HEK293 (cell line): ENCODE data around the gene LHFPL5.

Source experiments
- CTCF ChIA-PET: fragments of 350-600 bp; formaldehyde crosslinking; extraction: SDS; loops from one replicate; lab custom pipeline; 2021; ENCODE audit warnings: antibody characterized with exemption; lab: Yijun Ruan, JAX
- POLR2A ChIA-PET: fragments of 300-600 bp; formaldehyde crosslinking; extraction: SDS; loops from one replicate; lab custom pipeline; 2020; ENCODE audit warnings: antibody characterized with exemption, inconsistent platforms; lab: Yijun Ruan, JAX
- H3K27ac ChIP-seq: fragments of 200-500 bp; sonication (Bioruptor generic); 2 replicates; pipeline ENCODE4 v1.5.1; 2014; ENCODE audit warnings: low read depth, low read length, control low read depth, inconsistent platforms; ENCODE audit errors: extremely low read depth
- H3K36me3 ChIP-seq, 2 experiments: fragments of 200-500 bp in 1 of 2; sonication (Bioruptor generic) in 1 of 2; 1 replicate in 1 of 2; 2 replicates in 1 of 2; pipeline ENCODE4 v1.5.1; 2014 to 2017; ENCODE audit warnings: inconsistent platforms in 2 of 2, low read length in 2 of 2; ENCODE audit not compliant: control insufficient read depth in 2 of 2, insufficient read depth in 1 of 2
- H3K4me1 ChIP-seq: fragments of 200-500 bp; sonication (Bioruptor generic); 2 replicates; pipeline ENCODE4 v1.5.1; 2014; ENCODE audit warnings: mild to moderate bottlenecking, low read length, inconsistent platforms; ENCODE audit not compliant: control insufficient read depth, insufficient read depth
- H3K4me3 ChIP-seq: 2 replicates; pipeline ENCODE4 v1.5.1; 2011; ENCODE audit warnings: low read depth, mild to moderate bottlenecking, control low read depth, low read length, moderate library complexity
- H3K9me3 ChIP-seq: fragments of 200-500 bp; sonication (Bioruptor generic); 2 replicates; pipeline ENCODE4 v1.5.1; 2014; ENCODE audit warnings: low read depth, low read length, inconsistent platforms; ENCODE audit not compliant: control insufficient read depth, insufficient read depth
- EGR2 ChIP-seq: fragments of 450-650 bp; formaldehyde crosslinking; IDR thresholded peaks from 2 replicates; pipeline ENCODE4 v1.5.1; 2016; ENCODE audit warnings: low read depth, missing biosample characterization, missing genetic modification characterization
- SCRT1 ChIP-seq: fragments of 450-650 bp; formaldehyde crosslinking; IDR thresholded peaks from 2 replicates; pipeline ENCODE4 v1.5.1; 2016; ENCODE audit warnings: missing biosample characterization, missing genetic modification characterization, borderline replicate concordance
- SCRT2 ChIP-seq: fragments of 450-650 bp; formaldehyde crosslinking; IDR thresholded peaks from 2 replicates; pipeline ENCODE4 v1.5.1; 2016; ENCODE audit warnings: missing biosample characterization, missing genetic modification characterization
- SETDB1 ChIP-seq: IDR thresholded peaks from one replicate; pipeline ENCODE4 v1.6.1; 2017; ENCODE audit warnings: mild to moderate bottlenecking, low read length, moderate library complexity, mixed read lengths; ENCODE audit not compliant: insufficient read length
- ZFP3 ChIP-seq: fragments of 450-650 bp; formaldehyde crosslinking; IDR thresholded peaks from 2 replicates; pipeline ENCODE4 v1.5.1; 2016; ENCODE audit warnings: low read depth, missing biosample characterization, missing genetic modification characterization
- ZNF146 ChIP-seq: fragments of 450-650 bp; formaldehyde crosslinking; IDR thresholded peaks from 2 replicates; pipeline ENCODE4 v1.5.1; 2016; ENCODE audit warnings: missing biosample characterization, missing genetic modification characterization
- ZNF18 ChIP-seq: fragments of 450-650 bp; formaldehyde crosslinking; IDR thresholded peaks from 2 replicates; pipeline ENCODE4 v1.5.1; 2016; ENCODE audit warnings: missing biosample characterization, missing genetic modification characterization
- ZNF184 ChIP-seq: fragments of 450-650 bp; IDR thresholded peaks from 2 replicates; pipeline ENCODE4 v1.5.1; 2018; ENCODE audit warnings: missing biosample characterization, mild to moderate bottlenecking, missing genetic modification characterization
- ZNF221 ChIP-seq: fragments of 450-650 bp; formaldehyde crosslinking; IDR thresholded peaks from 2 replicates; pipeline ENCODE4 v1.5.1; 2017; ENCODE audit warnings: missing biosample characterization, missing genetic modification characterization, borderline replicate concordance
- ZNF23 ChIP-seq: fragments of 450-650 bp; formaldehyde crosslinking; IDR thresholded peaks from 2 replicates; pipeline ENCODE4 v1.5.1; 2016; ENCODE audit warnings: missing biosample characterization, missing genetic modification characterization, borderline replicate concordance
- ZNF274 ChIP-seq, 2 experiments: fragments of 200-500 bp in 1 of 2; fragments of 450-650 bp in 1 of 2; sonication (Bioruptor generic) in 1 of 2; formaldehyde crosslinking in 1 of 2; IDR thresholded peaks; 2 replicates each; pipeline versions ENCODE4 v1.5.1 to v1.6.1; 2014 to 2016; ENCODE audit warnings: borderline replicate concordance in 1 of 2, inconsistent platforms in 1 of 2, low read length in 1 of 2, missing biosample characterization in 1 of 2, missing genetic modification characterization in 1 of 2
- ZNF366 ChIP-seq: fragments of 450-650 bp; formaldehyde crosslinking; conservative IDR thresholded peaks from 2 replicates; pipeline ENCODE4 v1.5.1; 2016; ENCODE audit warnings: missing biosample characterization, missing genetic modification characterization
- ZNF514 ChIP-seq: fragments of 450-650 bp; formaldehyde crosslinking; IDR thresholded peaks from 2 replicates; pipeline ENCODE4 v1.5.1; 2016; ENCODE audit warnings: missing biosample characterization, missing genetic modification characterization
- ZNF660 ChIP-seq: fragments of 450-650 bp; IDR thresholded peaks from 2 replicates; pipeline ENCODE4 v1.5.1; 2018; ENCODE audit warnings: missing biosample characterization, mild to moderate bottlenecking, missing genetic modification characterization
- ZNF747 ChIP-seq: fragments of 450-650 bp; formaldehyde crosslinking; IDR thresholded peaks from 2 replicates; pipeline ENCODE4 v1.5.1; 2016; ENCODE audit warnings: missing biosample characterization, missing genetic modification characterization
- ZNF776 ChIP-seq: fragments of 450-650 bp; formaldehyde crosslinking; IDR thresholded peaks from 2 replicates; pipeline ENCODE4 v1.5.0; 2017; ENCODE audit warnings: missing biosample characterization, missing genetic modification characterization, borderline replicate concordance
- ZNF777 ChIP-seq: fragments of 450-650 bp; formaldehyde crosslinking; IDR thresholded peaks from 2 replicates; pipeline ENCODE4 v1.5.1; 2017; ENCODE audit warnings: missing biosample characterization, missing genetic modification characterization, borderline replicate concordance
- ZNF830 ChIP-seq: fragments of 450-650 bp; IDR thresholded peaks from 2 replicates; pipeline ENCODE4 v1.5.0; 2018; ENCODE audit warnings: missing biosample characterization, missing genetic modification characterization, low read depth, mild to moderate bottlenecking, moderate library complexity
- ZSCAN18 ChIP-seq: fragments of 450-650 bp; formaldehyde crosslinking; IDR thresholded peaks from 2 replicates; pipeline ENCODE4 v1.5.1; 2016; ENCODE audit warnings: missing biosample characterization, missing genetic modification characterization
- TF ChIP-seq, protein P1 (sequence below): fragments of 450-650 bp; formaldehyde crosslinking; conservative IDR thresholded peaks from 2 replicates; pipeline ENCODE4 v1.5.1; 2016; ENCODE audit warnings: low read depth, missing biosample characterization, missing genetic modification characterization
- TF ChIP-seq, protein P2 (sequence below): fragments of 450-650 bp; formaldehyde crosslinking; IDR thresholded peaks from 2 replicates; pipeline ENCODE4 v1.5.1; 2016; ENCODE audit warnings: missing biosample characterization, missing genetic modification characterization

The LHFPL5 gene

DNA sequence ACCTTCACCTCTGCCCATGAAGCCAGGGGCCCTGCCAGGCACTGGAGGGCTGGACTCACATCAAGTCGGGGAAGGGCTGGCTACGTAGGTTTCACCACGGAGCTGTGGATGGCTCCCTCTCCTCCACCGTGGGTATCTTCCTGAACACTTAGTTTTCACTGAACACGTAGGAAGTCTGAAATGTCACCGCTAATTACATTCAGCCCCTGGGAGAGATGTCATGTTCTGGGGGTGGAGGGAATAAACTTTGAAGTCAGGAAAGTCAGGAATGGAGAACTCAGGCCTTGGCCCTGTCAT, 6.5 kb downstream of the LHFPL5 start:
- POLR2A ChIA-PET, result no interaction called here
- Histone ChIP-seq H3K4me1 (no peaks in the 10 kb centered on the region), H3K9me3 (no peaks in the 10 kb centered on the region), H3K4me3 (no peak overlapping the region), H3K36me3 (no peaks in the 10 kb centered on the region), H3K27ac (no peak overlapping the region)
- CTCF ChIA-PET, result no interaction called here
- TF ChIP-seq EGR2, result peak; percentile 22; the same call in 1 of the 2 replicates
- no peak; the same call in 1 of the 2 replicates for TF ChIP-seq ZNF366 (tag by site-specific recombination)

DNA sequence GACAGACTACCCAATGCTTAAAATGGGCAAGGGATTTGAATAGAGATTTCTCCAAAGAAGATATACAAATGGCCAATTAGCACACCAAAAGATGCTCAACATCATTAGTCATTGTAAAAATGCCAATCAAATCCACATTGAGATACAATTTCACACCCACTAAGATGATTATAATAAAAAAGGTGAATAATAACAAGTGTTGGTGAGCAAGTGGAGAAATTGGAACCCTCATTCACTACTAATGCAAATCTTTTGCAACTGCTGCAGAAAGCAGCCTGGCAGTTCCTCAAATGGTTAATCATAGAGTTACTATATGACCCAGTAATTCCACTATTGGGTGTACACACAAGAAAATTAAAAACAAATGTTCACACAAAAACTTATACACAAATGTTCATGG, 12.4 kb downstream of the LHFPL5 start:
- Histone ChIP-seq H3K4me1 (no peaks in the 10 kb centered on the region), H3K36me3 (no peaks in the 10 kb centered on the region), H3K27ac (no peak overlapping the region), H3K9me3 (no peaks in the 10 kb centered on the region), H3K4me3 (no peak overlapping the region)
- TF ChIP-seq ZNF184 (peak; percentile 100), ZNF747 (tag by site-specific recombination) (no peak)
- POLR2A ChIA-PET, result no interaction called here
- CTCF ChIA-PET, result no interaction called here

GRCh38 chr6:35823601-35824000, 18.4 kb downstream of the LHFPL5 start:
- H3K9me3 ChIP-seq, result no peaks in the 10 kb centered on the region
- CTCF ChIA-PET, result interaction anchor here (0.7 kb wide), 1 partner anchor 83 kb away, joined by 4 read pairs; no protein-coding TSS in a partner anchor
- no peak overlapping the region for H3K27ac ChIP-seq
- TF ChIP-seq ZFP3 (tag by site-specific recombination) (no peak), ZNF184 (no peak), ZNF776 (tag by site-specific recombination) (no peak), ZSCAN18 (tag by site-specific recombination) (no peak), ZNF830 (tag by site-specific recombination) (no peak), SETDB1 (no peak), ZNF23 (tag by site-specific recombination) (no peak), ZNF221 (tag by site-specific recombination) (no peak), ZNF274 (IDR thresholded peaks at IDR 0.05; ENCODE audit: low read length) (no peak), ZNF274 (tag by site-specific recombination; IDR thresholded peaks at IDR 0.05; ENCODE audit: borderline replicate concordance) (no peak), ZNF18 (no peak), SCRT1 (tag by site-specific recombination) (no peak), SCRT2 (no peak), ZNF514 (tag by site-specific recombination) (no peak), ZNF660 (no peak), ZNF777 (no peak), ZNF146 (tag by site-specific recombination) (no peak)
- TF ChIP-seq, protein P1, sequence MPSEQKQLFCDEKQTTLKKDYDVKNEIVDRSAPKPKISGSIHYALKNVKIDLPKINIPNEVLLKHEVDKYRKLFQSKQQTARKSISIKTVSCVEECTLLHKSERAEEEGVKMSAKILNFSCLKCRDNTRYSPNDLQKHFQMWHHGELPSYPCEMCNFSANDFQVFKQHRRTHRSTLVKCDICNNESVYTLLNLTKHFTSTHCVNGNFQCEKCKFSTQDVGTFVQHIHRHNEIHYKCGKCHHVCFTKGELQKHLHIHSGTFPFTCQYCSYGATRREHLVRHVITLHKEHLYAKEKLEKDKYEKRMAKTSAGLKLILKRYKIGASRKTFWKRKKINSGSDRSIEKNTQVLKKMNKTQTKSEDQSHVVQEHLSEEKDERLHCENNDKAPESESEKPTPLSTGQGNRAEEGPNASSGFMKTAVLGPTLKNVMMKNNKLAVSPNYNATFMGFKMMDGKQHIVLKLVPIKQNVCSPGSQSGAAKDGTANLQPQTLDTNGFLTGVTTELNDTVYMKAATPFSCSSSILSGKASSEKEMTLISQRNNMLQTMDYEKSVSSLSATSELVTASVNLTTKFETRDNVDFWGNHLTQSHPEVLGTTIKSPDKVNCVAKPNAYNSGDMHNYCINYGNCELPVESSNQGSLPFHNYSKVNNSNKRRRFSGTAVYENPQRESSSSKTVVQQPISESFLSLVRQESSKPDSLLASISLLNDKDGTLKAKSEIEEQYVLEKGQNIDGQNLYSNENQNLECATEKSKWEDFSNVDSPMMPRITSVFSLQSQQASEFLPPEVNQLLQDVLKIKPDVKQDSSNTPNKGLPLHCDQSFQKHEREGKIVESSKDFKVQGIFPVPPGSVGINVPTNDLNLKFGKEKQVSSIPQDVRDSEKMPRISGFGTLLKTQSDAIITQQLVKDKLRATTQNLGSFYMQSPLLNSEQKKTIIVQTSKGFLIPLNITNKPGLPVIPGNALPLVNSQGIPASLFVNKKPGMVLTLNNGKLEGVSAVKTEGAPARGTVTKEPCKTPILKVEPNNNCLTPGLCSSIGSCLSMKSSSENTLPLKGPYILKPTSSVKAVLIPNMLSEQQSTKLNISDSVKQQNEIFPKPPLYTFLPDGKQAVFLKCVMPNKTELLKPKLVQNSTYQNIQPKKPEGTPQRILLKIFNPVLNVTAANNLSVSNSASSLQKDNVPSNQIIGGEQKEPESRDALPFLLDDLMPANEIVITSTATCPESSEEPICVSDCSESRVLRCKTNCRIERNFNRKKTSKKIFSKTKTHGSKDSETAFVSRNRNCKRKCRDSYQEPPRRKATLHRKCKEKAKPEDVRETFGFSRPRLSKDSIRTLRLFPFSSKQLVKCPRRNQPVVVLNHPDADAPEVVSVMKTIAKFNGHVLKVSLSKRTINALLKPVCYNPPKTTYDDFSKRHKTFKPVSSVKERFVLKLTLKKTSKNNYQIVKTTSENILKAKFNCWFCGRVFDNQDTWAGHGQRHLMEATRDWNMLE (tag by site-specific recombination), result no peak
- TF ChIP-seq, protein P2, sequence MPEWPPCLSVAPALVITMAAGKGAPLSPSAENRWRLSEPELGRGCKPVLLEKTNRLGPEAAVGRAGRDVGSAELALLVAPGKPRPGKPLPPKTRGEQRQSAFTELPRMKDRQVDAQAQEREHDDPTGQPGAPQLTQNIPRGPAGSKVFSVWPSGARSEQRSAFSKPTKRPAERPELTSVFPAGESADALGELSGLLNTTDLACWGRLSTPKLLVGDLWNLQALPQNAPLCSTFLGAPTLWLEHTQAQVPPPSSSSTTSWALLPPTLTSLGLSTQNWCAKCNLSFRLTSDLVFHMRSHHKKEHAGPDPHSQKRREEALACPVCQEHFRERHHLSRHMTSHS (tag by site-specific recombination), result no peak
- TF ChIP-seq, all 188 proteins: peak for 0
- H3K4me3 ChIP-seq, result no peak overlapping the region
- POLR2A ChIA-PET, result no interaction called here
- no peaks in the 10 kb centered on the region for H3K4me1 ChIP-seq
- H3K36me3 ChIP-seq, result no peaks in the 10 kb centered on the region
